Measurements from ENCODE around the gene MACROD2. TPM values are rescaled to one million over a fixed set of nuclear protein-coding genes. Genes with fewer than 3 reads are reported as not detected.

The MACROD2 gene
- polyA plus RNA-seq, 1 donor = 2.7 TPM

DNA sequence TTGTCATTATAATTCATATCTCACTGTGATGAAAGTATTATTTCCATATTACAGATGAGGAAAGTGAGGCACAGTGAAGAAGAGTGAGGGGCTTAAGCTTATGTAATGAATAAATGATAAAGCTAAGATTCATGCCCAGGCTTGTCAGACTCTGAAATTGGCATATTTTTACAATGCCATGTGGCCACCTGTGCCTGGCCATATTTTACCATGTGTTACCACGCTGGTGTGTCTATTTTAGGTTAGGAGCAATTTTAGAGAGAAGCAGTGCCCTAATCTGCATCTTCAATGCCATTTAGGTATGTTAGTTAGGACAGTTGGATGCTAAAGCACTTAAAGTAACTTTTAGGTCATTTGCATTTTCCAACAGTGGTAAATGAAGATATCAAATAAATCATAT lies 530.1 kb downstream of the MACROD2 start:
- no peak for DNase-seq (ENCODE audit: low read depth)

DNA sequence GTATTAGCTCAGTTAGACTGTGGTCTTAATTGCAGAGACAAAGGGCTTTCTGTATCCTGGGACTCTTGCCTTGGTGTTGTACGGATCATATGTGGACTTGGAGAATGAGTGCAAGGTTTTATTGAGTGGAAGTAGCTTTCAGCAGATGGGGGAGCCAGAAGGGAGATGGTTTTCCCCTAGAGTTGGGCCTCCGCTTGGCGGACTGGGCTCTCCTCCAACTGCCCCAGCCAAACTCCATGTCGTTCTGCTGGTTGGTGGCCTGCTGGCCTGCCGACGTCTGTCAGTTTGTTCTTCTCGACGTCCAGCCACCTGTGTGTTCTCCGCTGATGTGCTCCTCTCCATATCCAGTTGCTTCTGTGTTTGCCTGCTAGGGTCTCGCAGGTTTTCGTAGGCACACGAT lies 531.6 kb downstream of the MACROD2 start:
- no peak for DNase-seq (ENCODE audit: low read depth)

DNA sequence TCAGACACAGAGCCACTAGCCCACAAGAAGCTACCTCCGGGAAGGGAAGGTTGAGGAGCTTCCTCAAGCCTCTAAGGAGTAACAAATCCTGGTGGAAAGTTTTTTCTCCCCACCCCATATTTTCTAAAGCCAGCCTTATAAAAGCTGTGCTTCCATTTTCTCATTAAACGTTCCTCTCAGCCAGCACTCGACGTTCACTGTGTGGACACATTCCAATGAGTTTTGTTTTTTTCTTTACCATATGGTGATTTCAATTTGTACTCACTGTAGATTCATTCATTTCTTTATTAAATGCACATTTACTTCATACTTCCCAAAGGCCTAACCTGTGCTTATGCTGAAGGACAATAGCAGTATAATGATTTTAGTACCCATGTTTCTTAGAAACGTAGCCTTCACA lies 536.5 kb downstream of the MACROD2 start:
- DNase-seq (ENCODE audit: low read depth) = no peak

DNA sequence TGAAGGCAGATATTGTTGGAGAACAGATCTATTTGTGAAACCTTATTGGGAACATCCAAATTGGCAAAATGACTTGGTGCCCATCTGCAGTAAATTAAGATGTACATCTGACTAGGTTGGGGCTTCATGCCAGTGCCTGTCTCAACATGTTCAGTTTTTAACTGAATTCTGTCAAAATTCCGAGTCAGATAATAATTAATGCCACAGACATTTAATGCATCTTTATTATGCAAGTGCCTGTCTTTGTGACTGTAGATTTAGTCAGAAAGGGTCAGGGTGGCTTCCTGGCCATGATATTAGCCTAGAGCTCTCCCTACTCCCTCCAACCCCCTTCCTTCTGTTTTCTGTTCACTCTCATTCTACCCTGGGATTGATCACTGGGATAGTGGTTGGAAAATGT lies 541.4 kb downstream of the MACROD2 start:
- no peak for DNase-seq (ENCODE audit: low read depth)

DNA sequence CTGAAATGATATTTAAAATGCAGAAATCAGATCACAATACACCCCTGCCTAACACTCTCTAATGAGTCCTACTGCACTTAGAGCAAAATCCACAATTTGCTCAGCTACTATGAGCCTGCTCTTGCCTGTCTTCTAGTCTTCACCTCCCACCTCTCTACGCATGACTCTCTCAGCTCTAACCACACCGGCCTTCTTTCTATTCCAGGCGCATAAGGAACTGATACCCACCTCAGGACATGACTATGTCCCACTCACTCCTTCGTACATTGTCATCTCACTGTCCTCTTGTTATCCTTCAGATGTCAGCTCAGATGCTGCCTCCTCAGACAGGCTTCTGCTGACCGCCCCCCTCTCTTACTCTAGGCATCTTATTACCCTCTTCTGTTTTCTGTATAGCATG lies 543.1 kb downstream of the MACROD2 start:
- DNase-seq (ENCODE audit: low read depth) = no peak

DNA sequence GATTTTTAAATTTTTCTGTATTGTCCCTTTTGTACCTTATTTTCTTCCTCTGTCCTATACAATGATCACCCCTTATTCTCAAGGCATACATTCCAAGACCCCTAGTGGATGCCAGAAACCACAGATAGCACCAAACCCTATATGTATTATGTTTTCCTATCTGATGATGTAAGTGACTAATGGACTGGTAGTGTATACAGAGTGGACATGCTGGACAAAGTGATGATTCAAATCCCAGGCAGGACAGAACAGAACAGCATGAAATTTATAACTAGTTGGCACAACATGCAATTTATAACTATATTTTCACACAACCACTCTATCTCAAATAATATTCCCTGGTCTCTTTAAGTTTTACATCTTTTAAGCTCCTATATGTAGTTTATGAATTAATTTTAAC lies 547.7 kb downstream of the MACROD2 start:
- DNase-seq (ENCODE audit: low read depth) = no peak

DNA sequence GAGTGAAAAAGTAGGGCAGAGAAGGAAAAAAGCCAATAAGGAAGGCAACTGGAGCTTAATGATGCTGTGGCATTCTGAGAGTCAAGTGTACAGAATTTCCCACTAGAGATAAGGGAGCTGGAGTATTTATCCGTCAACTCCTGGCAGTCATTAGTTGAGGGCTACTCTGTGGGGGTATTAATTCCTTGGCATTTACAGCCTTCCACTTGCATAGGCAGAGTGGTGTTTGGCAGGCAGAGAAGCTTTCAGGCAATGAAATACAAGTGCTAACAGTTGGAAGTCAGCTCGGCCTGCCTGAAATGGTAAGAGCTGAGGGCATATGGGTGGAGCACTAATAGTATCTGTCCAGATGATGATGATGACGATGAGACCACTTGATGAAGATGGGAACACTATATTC lies 549.4 kb downstream of the MACROD2 start:
- DNase-seq (ENCODE audit: low read depth) = no peak

DNA sequence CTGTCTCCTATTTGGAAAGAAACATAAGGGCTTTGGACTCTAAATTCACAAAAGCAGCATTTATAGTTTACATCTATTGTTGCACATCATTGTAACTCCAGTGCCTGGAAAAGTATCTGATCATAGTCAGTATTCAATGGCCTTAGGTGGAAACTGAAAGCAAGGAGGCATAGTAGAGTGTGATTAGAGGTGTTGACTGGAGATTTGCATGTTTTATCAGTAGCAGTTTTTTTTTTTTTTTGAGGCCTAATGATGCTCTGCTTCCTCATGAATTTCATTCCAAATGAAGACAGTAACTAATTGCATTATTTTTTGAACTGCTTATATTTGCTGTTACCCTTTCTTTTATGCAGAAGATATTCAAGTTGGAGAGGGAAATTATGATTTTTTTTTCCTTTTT lies 555.3 kb downstream of the MACROD2 start:
- DNase-seq (ENCODE audit: low read depth) = no peak

DNA sequence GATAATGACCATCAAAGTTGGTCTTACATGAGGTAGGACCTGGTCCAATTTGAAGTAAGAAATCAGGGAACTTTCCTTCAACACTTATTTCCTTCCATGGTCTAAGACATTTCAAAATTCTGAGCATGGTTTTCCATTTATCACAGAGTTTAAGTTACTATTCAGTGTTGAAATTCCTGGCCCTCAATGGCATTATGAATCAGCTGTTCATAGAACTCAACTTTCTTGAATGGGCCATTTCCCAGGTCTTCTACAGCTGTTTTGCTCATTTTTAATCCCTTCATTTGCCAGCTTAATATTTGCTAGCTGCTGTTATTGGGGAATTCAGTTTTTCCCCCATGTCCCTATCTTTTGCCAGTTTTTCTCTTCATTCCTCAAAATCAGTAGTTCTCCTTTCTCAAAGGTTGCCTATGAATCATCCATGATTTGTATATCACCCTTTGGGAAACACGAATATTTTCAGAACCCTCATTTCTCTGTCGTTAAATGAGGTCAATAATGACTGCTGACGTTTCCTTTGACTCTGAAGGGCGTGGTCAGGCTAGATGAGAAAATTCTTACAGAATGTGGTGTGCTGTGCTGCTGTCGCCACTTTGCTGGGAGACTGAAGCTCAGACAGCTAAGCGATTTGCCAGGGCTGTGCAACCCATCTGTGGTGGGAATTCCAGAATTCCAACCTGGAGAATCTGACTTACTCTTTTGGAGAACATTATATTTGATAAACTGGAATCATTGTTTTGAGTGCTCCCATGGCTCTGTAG lies 558.6 kb downstream of the MACROD2 start:
- no peak for DNase-seq (ENCODE audit: low read depth)

DNA sequence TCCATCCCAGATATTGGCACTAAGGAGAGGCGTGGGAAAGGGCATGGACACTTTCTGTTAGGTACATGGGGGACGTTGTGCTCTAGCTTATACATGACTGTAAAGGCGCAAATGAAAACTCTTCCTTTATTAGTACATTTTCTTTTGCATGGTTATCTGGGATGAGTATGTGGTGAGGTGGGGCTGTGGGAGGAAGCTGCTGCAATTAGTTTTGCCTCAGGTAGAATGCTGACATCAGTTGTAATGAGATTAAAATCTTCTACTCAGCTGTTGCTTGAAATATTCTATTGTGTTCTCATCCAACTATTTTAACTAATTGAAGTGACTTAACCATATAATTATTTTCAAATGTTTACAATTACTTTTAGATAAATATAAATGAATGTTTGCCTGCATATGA lies 560.4 kb downstream of the MACROD2 start:
- no peak for DNase-seq (ENCODE audit: low read depth)

DNA sequence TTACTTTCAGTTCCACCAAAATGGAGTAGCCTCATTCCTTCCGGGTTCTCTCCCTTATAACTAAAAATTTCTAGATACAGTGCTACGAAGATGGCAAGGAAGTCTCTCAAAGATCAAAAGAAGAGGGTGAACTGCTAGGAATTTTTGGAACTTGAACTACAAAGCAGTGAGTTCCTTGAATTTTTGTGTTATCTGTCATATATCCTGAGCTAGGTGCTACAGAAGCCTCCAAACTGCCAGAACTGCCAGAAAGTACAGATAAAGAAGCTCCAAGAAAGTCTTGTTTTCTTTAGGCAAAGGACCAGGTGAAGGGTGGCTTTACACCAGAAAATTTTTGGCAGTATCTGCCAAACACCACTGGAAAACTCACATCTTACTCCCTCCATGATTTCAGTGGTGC lies 560.9 kb downstream of the MACROD2 start:
- DNase-seq (ENCODE audit: low read depth) = no peak

DNA sequence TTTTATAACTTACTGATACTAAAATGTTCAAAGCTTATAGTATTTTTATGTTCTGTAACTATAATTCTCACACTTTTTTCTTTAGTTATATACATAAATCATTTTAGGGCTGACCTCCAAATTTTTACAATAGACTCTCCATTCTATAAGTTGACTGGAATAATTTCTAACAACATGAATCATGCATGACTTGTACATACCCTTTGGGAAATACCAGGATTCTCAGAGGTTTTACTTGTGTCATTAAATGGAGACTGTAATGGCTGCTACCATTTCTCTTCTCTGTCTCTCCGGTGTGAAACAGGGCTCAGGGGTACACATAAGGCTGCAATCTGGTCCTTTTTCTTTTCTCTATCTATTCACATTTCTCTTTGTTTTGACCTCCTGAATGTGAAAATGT lies 564.3 kb downstream of the MACROD2 start:
- DNase-seq (ENCODE audit: low read depth) = no peak

DNA sequence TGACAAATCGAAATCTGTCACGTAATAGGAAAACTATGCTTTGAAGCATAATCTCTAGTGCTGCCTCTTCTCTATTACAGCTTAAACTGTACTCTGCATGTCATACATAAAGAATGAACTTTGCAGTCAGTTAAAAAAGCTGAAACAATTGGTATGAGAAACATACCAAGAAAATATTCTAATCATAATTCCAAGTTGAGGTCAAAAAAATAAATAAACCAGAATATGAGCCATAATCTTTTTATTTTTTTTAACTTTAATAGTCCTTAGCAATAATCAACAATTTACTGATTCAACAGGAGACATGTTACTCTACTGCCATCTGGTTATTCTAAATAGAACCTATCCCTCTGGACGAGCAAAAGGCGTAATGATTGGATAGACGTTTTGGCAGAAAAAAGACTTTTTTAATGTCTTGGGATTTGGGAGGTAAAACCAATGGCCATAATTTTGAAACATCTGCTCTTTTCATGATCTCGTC lies 566.5 kb downstream of the MACROD2 start:
- peak; percentile 67 for DNase-seq (ENCODE audit: low read depth)

DNA sequence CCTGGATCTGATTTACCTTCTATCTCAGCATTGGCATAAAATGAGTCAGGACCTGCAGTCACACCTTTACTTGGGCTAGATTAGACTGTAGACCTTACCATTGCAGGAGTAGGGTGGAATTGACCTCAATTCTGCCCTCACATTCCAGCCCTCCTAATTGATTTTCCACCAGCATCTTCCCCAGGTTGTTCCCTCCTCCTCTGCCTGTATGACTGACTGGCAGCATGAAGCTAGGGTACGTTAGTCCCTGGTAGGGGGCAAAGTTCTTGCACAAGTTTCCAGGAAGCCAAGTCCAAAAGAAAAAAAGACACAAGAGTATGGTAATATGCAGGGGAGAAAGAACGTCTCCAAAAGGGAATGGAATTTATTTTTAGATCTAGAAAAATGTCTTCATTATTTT lies 567.7 kb downstream of the MACROD2 start:
- DNase-seq (ENCODE audit: low read depth) = no peak

DNA sequence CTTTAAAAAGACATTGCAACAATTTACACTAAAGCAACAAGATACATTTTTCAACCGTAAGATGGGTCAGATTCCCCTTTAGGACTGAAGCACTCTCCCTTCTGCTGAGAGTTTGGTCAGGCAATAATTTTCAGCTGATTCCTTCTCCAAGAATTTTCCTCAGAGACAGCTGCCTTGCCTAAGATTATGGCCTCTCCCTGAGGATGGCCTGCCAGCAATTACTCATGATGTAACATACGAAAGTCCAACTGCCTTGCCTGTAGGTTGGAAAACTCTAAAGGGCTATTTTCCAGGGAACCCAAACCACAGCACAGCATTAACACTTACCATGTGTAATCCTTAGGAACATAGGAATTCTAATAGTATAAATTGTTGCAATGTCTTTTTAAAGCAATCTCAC lies 571.2 kb downstream of the MACROD2 start:
- peak; percentile 19 for DNase-seq (ENCODE audit: low read depth)

DNA sequence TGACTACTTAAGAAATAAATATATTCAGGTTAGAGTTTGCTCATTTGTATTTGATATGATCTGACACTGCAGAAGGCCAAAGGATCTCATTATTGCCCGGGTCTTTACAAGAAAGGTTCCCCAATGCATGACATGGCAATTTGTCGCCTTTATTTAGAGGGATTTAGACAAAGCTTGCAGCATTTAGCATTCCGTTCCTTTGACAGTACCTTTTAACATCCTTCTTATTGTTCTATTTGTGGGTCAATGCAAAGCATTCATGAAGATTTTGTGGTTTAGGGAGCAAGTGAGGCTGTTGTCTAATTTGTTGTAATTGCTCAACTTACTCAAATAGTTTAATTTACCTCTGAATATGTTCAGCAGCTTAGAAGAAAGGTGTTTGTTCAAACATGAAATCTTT lies 572.9 kb downstream of the MACROD2 start:
- DNase-seq (ENCODE audit: low read depth) = no peak

DNA sequence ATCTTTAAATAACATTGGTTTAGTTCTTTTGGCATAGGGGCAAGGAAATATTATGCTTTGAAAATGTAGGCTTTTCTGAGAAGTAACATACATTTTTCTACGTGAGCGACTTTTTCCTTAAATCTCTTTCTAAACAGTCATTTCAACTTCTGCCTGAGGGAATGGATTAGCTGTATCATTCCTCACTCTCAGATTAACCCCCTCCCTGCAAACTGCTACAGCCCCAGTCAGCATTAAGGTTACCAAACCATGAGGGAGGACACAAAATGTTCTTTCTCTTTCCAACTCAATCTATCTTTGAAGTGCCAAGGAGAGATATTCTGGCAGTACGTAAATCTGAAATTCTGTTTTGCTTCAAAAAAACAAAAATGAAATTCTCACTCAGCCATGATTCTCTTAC lies 573.4 kb downstream of the MACROD2 start:
- no peak for DNase-seq (ENCODE audit: low read depth)

DNA sequence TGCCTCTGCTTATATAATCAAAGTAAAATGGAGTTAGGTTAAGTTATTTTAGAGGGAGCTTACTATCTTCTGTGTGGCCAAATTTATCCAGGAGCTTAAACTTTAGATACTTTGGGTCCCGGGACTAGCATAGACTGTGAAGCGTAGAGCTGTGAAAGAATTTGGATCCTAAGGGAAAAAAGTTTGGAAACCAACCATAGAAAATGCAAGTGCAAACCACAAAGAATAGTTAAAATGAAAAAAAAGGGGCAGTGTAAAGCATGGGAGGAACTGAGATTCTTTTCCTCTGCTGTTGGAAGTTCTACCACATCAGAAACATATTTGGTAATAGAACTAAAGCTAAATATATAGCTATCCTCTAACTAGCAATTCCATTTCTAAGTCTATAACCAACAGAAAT lies 574.3 kb downstream of the MACROD2 start:
- no peak for DNase-seq (ENCODE audit: low read depth)

DNA sequence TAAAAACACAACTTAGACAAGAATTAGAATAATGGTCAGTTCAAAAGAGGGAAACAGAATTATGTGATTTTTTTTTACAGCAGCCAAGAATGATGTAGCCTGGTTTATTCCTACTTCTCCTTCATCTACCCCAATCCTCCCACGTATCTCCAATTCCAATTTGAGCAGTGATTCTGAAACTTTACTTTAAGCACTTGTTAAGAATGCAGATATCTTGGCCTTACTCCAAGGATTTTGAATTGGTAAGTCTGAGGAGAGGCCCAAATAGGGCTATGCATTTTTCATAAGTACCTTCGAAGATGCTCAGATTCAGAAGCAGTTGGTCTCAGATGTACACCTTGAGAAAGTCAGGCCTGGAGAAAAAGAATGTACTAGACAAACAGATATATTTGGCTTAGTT lies 575.5 kb downstream of the MACROD2 start:
- no peak for DNase-seq (ENCODE audit: low read depth)

DNA sequence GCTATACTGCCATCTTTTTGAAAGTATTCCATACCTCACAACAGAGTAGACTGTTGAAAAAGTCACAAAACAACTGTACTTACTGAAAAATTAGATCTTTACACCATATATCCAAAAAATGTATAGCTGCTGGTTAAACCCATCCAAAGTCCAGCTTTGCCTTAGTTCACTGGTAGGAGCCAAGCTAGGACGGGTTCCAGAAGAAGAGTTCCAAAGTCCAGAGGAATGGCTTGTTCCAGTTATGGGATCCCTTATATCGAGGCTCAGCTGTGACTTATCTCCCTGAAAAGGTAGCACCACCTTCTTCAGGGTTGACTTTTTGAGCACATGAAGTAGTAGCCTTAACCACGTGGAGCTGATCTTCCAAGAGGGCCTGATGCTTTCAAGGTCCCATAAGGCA lies 578.4 kb downstream of the MACROD2 start:
- DNase-seq (ENCODE audit: low read depth) = no peak

DNA sequence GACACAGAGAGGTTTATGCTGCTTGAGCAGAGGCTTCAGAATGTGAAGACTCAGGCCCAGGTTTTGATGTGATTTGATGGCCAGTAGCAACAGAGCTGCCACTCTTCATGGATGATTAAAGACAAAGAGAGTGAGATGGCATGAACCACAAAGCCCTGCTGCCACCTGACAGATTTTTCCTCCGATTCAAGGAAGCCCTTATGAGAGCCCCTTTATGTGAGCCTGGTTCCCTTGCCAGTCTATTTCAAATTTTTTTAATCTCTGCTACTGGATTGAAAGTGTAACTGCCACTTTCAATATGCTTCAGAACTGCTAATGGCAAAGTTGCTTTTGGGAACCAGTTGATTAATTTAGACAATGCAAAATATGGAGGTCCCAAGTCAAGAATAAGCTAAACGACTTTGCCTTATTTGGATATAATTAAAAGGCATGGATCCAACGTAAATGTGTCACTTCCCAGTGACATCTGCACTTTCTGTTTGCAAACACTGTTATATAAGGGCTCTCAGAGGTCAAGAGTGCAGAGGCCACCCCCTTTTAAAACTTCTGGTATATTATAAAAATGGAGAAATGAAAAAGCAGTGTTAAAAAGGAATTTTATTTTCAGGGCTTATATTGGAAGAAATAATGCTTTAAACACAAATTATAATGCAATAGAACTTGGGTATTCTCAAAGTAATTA lies 581.0 kb downstream of the MACROD2 start:
- no peak for DNase-seq (ENCODE audit: low read depth)

DNA sequence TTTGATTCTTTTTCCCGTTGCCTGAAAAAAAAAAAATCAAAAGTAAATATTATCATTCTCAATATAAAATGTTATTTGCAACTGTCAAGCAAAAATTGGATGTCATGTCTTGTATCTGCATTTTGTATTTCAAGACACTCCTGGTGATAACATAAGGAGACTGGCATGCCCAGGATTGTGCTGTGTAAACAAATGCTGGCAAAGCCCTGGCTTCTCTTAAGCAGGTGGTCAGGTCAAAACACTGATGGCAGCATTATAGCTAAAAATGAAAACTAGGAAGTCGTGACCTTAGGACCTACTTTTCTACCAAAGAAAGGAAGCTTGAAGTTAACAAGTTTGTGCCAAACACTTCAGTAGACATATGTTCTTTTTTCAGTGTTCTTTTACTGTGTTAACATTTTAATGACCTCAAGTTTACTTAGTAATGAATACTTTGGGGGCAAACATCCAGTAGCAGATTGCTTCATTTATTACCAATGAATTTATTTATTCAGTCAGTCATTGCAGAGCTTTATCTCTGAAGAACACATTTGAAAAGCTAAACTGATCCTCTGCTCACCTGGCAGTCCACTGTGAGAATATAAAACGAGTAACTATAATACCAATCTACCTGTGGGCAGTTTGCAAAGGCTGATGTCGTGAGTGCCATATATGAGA lies 585.2 kb downstream of the MACROD2 start:
- DNase-seq (ENCODE audit: low read depth) = no peak

DNA sequence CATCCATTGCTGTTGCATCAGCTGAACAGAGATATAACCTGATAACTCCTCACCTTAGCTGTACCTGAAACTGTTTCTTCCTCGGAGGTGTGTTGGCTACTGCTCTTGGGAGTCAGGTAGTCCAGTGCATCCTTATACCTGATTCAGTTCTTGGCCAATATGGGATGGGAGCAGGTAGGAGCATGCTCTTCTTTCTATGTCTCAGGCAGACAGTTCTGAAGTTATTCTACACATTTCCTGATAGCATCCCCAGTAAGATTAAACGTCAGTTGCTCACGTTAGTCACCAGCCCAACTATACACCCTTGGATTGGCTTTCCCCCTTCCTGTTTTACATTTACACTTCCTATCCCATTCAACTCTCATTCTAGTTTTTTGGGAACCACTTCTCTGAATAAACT lies 586.4 kb downstream of the MACROD2 start:
- no peak for DNase-seq (ENCODE audit: low read depth)
